ENCODE results near the gene MX2. TPM values are rescaled to one million over a fixed set of nuclear protein-coding genes. Genes with fewer than 3 reads are reported as not detected.
A peak's percentile ranks its signal among the peaks of the same experiment; 100 is the strongest.

Gene MX2
- total and polyA plus RNA-seq, 2 donors (not counting 1 experiment from before 2014, with no cell fraction given) = 51.2 to 64.3 TPM

DNA sequence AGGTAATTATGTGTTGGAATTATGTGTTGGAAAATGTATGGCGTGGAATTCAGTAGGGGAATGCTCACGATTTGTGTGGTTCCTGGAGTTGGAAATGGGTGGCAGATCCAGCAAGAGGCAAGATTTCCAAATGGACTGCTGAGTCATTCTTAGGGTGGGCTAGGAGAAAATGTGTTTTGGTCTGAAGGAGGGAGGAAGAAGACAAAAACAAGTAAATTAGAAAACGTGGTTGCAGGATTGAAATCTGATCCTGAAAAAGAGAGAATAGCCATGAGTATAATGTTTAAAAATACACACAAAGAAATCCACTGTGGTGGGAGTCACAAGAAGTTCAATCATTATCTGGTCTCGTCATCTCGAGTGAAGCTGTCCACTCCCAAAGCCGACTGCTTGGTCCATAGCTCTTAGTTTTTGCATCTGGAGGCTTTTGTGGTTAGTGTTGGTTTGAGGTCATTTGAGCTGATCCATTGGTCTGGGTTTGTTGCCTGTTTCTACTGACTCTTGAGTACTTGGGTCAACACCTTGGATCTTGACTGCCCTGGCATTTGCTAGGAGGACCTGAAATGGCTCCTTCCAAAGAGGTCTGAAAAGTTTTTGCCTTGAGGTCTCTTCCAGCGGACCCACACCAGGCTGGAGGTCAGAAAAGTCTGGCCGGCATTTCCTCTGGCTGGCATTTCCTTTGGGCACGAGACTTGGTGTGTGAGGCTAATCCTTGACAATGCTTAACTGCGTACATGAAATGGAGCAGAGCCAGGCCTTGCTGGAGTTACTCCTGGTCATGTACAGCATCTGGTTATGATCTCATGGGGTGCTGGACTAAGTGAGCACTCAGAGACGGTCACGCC, 9.2 kb downstream of the MX2 start:
- 86% methylated on average over 9 of the region's 12 CpGs for WGBS (ENCODE audit: insufficient coverage)
- Histone ChIP-seq H3K27ac (ENCODE audit: low read length in 2 of 2) (peak overlapping the region in 1 of 2 donors; percentile 83), H3K36me3 (replicated peaks in 1 of 2; ENCODE audit: control extremely low read depth in 1 of 2, control insufficient read depth in 1 of 2, extremely low read depth in 1 of 2, insufficient read depth in 2 of 2, low read length in 1 of 2) (peaks cover 0 to 10% of the 10 kb centered on the region in 2 experiments), H3K9ac (ENCODE audit: low read length) (peak overlapping the region; percentile 71), H3K4me1 (ENCODE audit: control insufficient read depth in 2 of 2, insufficient read depth in 2 of 2, low read length in 2 of 2) (peaks cover 50 to 54% of the 10 kb centered on the region in 2 donors), H2AFZ (ENCODE audit: insufficient read depth, low read depth, low read length, poor library complexity, severe bottlenecking) (no peak overlapping the region), H3K9me3 (ENCODE audit: control extremely low read depth in 1 of 3, control insufficient read depth in 2 of 3, insufficient read depth in 1 of 3, low read length in 2 of 3) (no peaks in the 10 kb centered on the region), H3K79me2 (ENCODE audit: control insufficient read depth, insufficient read depth, low read length) (peaks cover 69% of the 10 kb centered on the region), H3K4me2 (replicated peaks; ENCODE audit: low read depth, low read length, poor library complexity, severe bottlenecking) (peak overlapping the region; percentile 80), H3K4me3 (ENCODE audit: control extremely low read depth in 1 of 5, extremely low read depth in 1 of 5, insufficient read depth in 1 of 5, low read depth in 2 of 5, low read length in 4 of 5) (peak overlapping the region in 2 of 5 experiments; percentile 69 to 81), H4K20me1 (ENCODE audit: control insufficient read depth, insufficient read depth, low read length, poor library complexity, severe bottlenecking) (peaks cover 19% of the 10 kb centered on the region), H3K27me3 (replicated peaks in 1 of 4; ENCODE audit: control extremely low read depth in 1 of 4, control insufficient read depth in 3 of 4, insufficient read depth in 4 of 4, low read length in 3 of 4) (no peaks in the 10 kb centered on the region)
- ATAC-seq (ENCODE audit: low read depth) (no peak), DNase-seq (no peak)
- no peaks in the 10 kb centered on the region for H3K27me3 Mint-ChIP-seq
- ChIA-PET CTCF (interaction anchor here (1.0 to 2.6 kb wide), 3 partner anchors 88 to 200 kb away, joined by 3 to 13 read pairs (median 4); no protein-coding TSS in a partner anchor), POLR2A (no interaction called here)
- H3K4me1 Mint-ChIP-seq = peaks cover 61% of the 10 kb centered on the region
- TF ChIP-seq, protein P1, sequence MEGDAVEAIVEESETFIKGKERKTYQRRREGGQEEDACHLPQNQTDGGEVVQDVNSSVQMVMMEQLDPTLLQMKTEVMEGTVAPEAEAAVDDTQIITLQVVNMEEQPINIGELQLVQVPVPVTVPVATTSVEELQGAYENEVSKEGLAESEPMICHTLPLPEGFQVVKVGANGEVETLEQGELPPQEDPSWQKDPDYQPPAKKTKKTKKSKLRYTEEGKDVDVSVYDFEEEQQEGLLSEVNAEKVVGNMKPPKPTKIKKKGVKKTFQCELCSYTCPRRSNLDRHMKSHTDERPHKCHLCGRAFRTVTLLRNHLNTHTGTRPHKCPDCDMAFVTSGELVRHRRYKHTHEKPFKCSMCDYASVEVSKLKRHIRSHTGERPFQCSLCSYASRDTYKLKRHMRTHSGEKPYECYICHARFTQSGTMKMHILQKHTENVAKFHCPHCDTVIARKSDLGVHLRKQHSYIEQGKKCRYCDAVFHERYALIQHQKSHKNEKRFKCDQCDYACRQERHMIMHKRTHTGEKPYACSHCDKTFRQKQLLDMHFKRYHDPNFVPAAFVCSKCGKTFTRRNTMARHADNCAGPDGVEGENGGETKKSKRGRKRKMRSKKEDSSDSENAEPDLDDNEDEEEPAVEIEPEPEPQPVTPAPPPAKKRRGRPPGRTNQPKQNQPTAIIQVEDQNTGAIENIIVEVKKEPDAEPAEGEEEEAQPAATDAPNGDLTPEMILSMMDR (IDR thresholded peaks at IDR 0.05) = no peak
- TF ChIP-seq EZH2 (IDR thresholded peaks at IDR 0.05; ENCODE audit: borderline replicate concordance, insufficient read depth, low read depth, low read length, poor library complexity, severe bottlenecking) = no peak
- H3K4me3 Mint-ChIP-seq = peak overlapping the region; percentile 74
- H3K9me3 Mint-ChIP-seq (ENCODE audit: insufficient read depth) = no peaks in the 10 kb centered on the region
- peak overlapping the region; percentile 87 for H3K27ac Mint-ChIP-seq
- intact Hi-C loops (cut with micrococcal nuclease) = no loop called here

DNA sequence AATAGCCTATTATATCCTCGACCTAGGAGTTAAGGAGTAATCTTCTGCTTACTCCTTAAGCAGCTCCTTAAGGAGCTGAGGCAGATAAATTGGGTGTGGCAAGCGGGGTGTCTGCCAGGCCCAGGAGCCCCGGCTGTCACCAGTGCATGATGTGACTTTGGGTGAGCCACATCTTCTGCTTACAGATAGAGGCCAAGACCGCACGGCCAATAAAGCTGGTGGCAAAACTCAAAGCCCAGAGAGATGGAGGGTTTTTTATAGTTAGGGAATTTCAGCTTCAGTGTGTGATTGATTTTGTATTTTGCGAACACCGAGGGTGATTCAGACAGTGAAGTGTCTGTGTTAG, 9.8 kb downstream of the MX2 start:
- peaks cover 0 to 16% of the 10 kb centered on the region in 2 experiments for H3K36me3 ChIP-seq (replicated peaks in 1 of 2; ENCODE audit: control extremely low read depth in 1 of 2, control insufficient read depth in 1 of 2, extremely low read depth in 1 of 2, insufficient read depth in 2 of 2, low read length in 1 of 2)
- no peak for DNase-seq

More for the DNA sequence above, 9.8 kb downstream of the MX2 start:
- intact Hi-C loops (cut with micrococcal nuclease) = no loop called here
- Mint-ChIP-seq H3K27ac (no peak overlapping the region), H3K4me3 (no peak overlapping the region), H3K27me3 (no peaks in the 10 kb centered on the region), H3K9me3 (ENCODE audit: insufficient read depth) (no peaks in the 10 kb centered on the region), H3K4me1 (peaks cover 55% of the 10 kb centered on the region)
- WGBS (ENCODE audit: insufficient coverage) = 99% methylated on average over 7 of the region's 7 CpGs
- TF ChIP-seq EZH2 (IDR thresholded peaks at IDR 0.05; ENCODE audit: borderline replicate concordance, insufficient read depth, low read depth, low read length, poor library complexity, severe bottlenecking) = no peak
- TF ChIP-seq, protein P1 (IDR thresholded peaks at IDR 0.05) = no peak
- Histone ChIP-seq H3K4me2 (replicated peaks; ENCODE audit: low read depth, low read length, poor library complexity, severe bottlenecking) (peak overlapping the region; percentile 80), H3K9ac (ENCODE audit: low read length) (no peak overlapping the region), H2AFZ (ENCODE audit: insufficient read depth, low read depth, low read length, poor library complexity, severe bottlenecking) (no peak overlapping the region), H4K20me1 (ENCODE audit: control insufficient read depth, insufficient read depth, low read length, poor library complexity, severe bottlenecking) (peaks cover 24% of the 10 kb centered on the region), H3K4me1 (ENCODE audit: control insufficient read depth in 2 of 2, insufficient read depth in 2 of 2, low read length in 2 of 2) (peaks cover 44 to 48% of the 10 kb centered on the region in 2 donors), H3K27ac (ENCODE audit: low read length in 2 of 2) (no peak overlapping the region), H3K9me3 (ENCODE audit: control extremely low read depth in 1 of 3, control insufficient read depth in 2 of 3, insufficient read depth in 1 of 3, low read length in 2 of 3) (no peaks in the 10 kb centered on the region), H3K79me2 (ENCODE audit: control insufficient read depth, insufficient read depth, low read length) (peaks cover 63% of the 10 kb centered on the region), H3K27me3 (replicated peaks in 1 of 4; ENCODE audit: control extremely low read depth in 1 of 4, control insufficient read depth in 3 of 4, insufficient read depth in 4 of 4, low read length in 3 of 4) (no peaks in the 10 kb centered on the region), H3K4me3 (ENCODE audit: control extremely low read depth in 1 of 5, extremely low read depth in 1 of 5, insufficient read depth in 1 of 5, low read depth in 2 of 5, low read length in 4 of 5) (peak overlapping the region in 1 of 5 experiments; percentile 17)
- ChIA-PET POLR2A (no interaction called here), CTCF (interaction anchor here (1.0 to 2.6 kb wide), 2 partner anchors 89 to 201 kb away, joined by 3 to 13 read pairs; no protein-coding TSS in a partner anchor)
- no peak for ATAC-seq (ENCODE audit: low read depth)

Data from B cell (primary cell).